ENCODE results near the gene MLLT3.

Gene MLLT3

GRCh38 chr9:20507431-20507830 lies 114.9 kb downstream of the MLLT3 start:
- no peak for DNase-seq

GRCh38 chr9:20506099-20506900 lies 116.0 kb downstream of the MLLT3 start:
- DNase-seq = no peak

GRCh38 chr9:20505574-20505973 lies 116.7 kb downstream of the MLLT3 start:
- no peak for DNase-seq

- no peak for DNase-seq
These were observed 117.4 kb downstream of the MLLT3 start for GRCh38 chr9:20504930-20505329.

GRCh38 chr9:20500101-20500500 lies 122.2 kb downstream of the MLLT3 start:
- DNase-seq = no peak

GRCh38 chr9:20499013-20499412 lies 123.3 kb downstream of the MLLT3 start:
- DNase-seq = no peak

- DNase-seq = no peak
These were observed 126.0 kb downstream of the MLLT3 start for GRCh38 chr9:20496328-20496727.

GRCh38 chr9:20495098-20495497 lies 127.2 kb downstream of the MLLT3 start:
- DNase-seq = no peak

- DNase-seq = no peak
These were observed 128.3 kb downstream of the MLLT3 start for GRCh38 chr9:20494035-20494434.

GRCh38 chr9:20492772-20493171 lies 129.5 kb downstream of the MLLT3 start:
- no peak for DNase-seq

GRCh38 chr9:20491612-20492011 lies 130.7 kb downstream of the MLLT3 start:
- no peak for DNase-seq

GRCh38 chr9:20490246-20490834 lies 132.0 kb downstream of the MLLT3 start:
- DNase-seq = no peak

GRCh38 chr9:20488691-20489090 lies 133.6 kb downstream of the MLLT3 start:
- DNase-seq = no peak

- DNase-seq = no peak
These were observed 135.7 kb downstream of the MLLT3 start for GRCh38 chr9:20486552-20486951.

- no peak for DNase-seq
These were observed 140.9 kb downstream of the MLLT3 start for GRCh38 chr9:20481437-20481836.

- DNase-seq = no peak
These were observed 142.1 kb downstream of the MLLT3 start for GRCh38 chr9:20480249-20480648.

GRCh38 chr9:20479419-20480155 lies 142.7 kb downstream of the MLLT3 start:
- no peak for DNase-seq

GRCh38 chr9:20478786-20479185 lies 143.5 kb downstream of the MLLT3 start:
- no peak for DNase-seq

- no peak for DNase-seq
These were observed 144.2 kb downstream of the MLLT3 start for GRCh38 chr9:20477940-20478620.

GRCh38 chr9:20476912-20477521 lies 145.3 kb downstream of the MLLT3 start:
- no peak for DNase-seq

GRCh38 chr9:20474496-20474895 lies 147.8 kb downstream of the MLLT3 start:
- DNase-seq = no peak

- DNase-seq = no peak
These were observed 148.7 kb downstream of the MLLT3 start for GRCh38 chr9:20473515-20474013.

Measured in activated CD4-positive, CD25-positive, alpha-beta regulatory T cell (primary cell).